ENCODE measurements around the gene NOX5. TPM values are rescaled to one million over a fixed set of nuclear protein-coding genes. Genes with fewer than 3 reads are reported as not detected.

NOX5 gene
- total RNA-seq, 2 experiments from 2014 or later: 0.02 TPM; not detected in 1

DNA sequence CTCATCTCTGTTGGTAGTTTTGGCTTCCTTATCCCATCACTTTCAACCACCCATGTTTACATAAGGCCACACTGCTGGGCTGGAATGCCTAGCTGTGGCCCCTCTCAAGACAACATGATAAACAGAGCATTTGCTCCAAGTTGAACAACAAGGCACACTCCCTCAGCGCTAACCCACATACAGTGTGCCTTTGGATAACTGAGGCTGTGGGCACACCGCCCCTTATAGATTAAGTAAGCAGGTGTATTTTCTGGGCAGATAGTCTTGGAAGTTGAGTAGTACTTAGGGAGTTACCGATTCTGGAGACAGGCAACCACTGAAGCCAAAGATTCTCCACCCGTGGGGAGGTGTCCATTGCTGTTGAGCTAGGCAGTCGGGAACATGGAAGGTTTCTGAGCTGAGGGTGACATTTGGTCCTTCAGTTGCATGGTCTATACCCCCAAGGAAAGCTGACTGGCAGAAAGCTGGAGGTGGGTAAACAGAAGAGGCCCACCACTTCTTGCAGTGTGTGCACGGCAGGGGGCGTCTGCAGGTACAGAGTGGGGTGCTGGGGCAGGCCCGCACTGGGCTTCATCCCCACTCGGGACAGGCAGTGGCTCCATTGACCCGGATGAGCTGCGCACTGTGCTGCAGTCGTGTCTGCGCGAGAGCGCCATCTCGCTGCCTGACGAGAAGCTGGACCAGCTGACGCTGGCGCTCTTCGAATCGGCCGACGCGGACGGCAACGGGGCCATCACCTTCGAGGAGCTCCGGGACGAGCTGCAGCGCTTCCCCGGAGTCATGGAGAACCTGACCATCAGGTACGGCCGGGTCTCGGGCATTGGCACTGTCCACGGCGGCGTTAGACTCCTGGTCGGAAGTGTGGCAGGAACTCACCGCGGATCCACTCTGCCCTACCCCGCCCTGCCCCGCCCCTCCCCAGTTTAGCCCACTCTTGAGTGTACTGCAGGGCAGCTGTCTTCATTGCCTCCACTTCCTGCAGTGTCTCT, 16.8 kb downstream of the NOX5 start:
- peaks cover 10% of the 10 kb centered on the region for H3K4me1 Mint-ChIP-seq (ENCODE audit: low read depth)
- H3K9me3 Mint-ChIP-seq: no peaks in the 10 kb centered on the region
- POLR2A ChIA-PET: no interaction called here
- peak; percentile 61 for DNase-seq
- no peak overlapping the region for H3K27ac Mint-ChIP-seq
- H3K27me3 Mint-ChIP-seq: peaks cover 30% of the 10 kb centered on the region
- intact Hi-C loops (cut with micrococcal nuclease): no loop called here
- H3K36me3 Mint-ChIP-seq: no peaks in the 10 kb centered on the region
- CTCF ChIA-PET: interaction anchor here (0.6 to 1.8 kb wide), 16 partner anchors 9 to 1470 kb away, joined by 3 to 11 read pairs (median 3); partner anchors contain the start of genes GLCE and NOX5
- peak overlapping the region; percentile 8 for H3K4me3 Mint-ChIP-seq

DNA sequence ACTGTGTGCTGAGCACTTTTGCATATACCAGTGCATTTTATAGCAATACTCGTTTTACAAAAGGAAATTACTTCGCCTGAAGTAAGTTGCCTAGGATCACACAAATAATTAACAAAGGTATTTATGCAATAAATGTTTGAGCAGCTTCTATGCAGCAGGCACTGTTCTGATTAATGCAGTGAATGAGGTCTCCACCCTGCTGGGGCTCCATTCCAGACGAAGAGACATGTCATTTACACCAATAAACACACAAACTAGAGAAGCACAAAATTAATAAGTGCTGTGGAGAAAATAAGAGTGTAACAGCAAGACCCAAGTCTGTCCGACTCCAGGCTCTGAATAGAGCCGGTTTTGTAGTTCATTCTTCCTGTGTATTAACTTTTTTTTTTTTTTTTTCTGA, 17.5 kb downstream of the NOX5 start:
- H3K4me3 Mint-ChIP-seq: no peak overlapping the region
- ChIA-PET CTCF (interaction anchor here (0.6 to 1.8 kb wide), 16 partner anchors 9 to 1471 kb away, joined by 3 to 11 read pairs (median 3); partner anchors contain the start of genes GLCE and NOX5), POLR2A (no interaction called here)
- DNase-seq: no peak
- intact Hi-C loops (cut with micrococcal nuclease): no loop called here
- H3K27me3 Mint-ChIP-seq: peaks cover 37% of the 10 kb centered on the region
- no peaks in the 10 kb centered on the region for H3K36me3 Mint-ChIP-seq
- no peak overlapping the region for H3K27ac Mint-ChIP-seq
- H3K4me1 Mint-ChIP-seq (ENCODE audit: low read depth): peaks cover 10% of the 10 kb centered on the region
- no peaks in the 10 kb centered on the region for H3K9me3 Mint-ChIP-seq

DNA sequence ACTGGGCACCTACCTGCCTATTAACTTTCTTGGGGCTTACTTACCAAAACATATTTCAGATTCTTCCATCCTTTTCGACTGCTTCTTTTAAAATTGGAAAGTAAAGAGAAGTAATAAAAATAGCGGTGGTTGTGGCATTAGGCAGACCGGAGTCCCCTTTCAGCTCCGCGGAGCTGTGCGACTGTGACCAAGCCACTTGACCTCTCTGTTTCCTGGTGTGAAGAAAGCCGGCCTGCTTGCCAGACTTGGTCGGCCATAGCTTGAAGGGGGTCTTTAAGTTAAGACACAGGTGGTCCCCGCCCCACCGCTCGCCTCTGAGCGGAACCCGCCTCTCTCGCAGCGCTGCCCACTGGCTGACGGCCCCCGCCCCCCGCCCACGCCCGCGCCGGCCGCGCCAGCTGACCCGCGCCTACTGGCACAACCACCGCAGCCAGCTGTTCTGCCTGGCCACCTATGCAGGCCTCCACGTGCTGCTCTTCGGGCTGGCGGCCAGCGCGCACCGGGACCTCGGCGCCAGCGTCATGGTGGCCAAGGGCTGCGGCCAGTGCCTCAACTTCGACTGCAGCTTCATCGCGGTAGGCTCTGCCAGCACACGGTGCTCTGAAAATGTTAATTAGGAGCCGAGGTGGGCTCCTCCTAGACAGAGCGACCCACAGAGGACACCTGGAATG, 18.3 kb downstream of the NOX5 start:
- intact Hi-C loops (cut with micrococcal nuclease): no loop called here
- CTCF ChIA-PET: interaction anchor here (1.7 to 3.6 kb wide), 2 partner anchors 19 to 26 kb away, joined by 7 to 13 read pairs; no protein-coding TSS in a partner anchor
- H3K9me3 Mint-ChIP-seq: no peaks in the 10 kb centered on the region
- no peak for DNase-seq
- no peak overlapping the region for H3K27ac Mint-ChIP-seq
- H3K27me3 Mint-ChIP-seq: peaks cover 41% of the 10 kb centered on the region
- H3K4me3 Mint-ChIP-seq: no peak overlapping the region
- POLR2A ChIA-PET: no interaction called here
- no peaks in the 10 kb centered on the region for H3K36me3 Mint-ChIP-seq
- peaks cover 10% of the 10 kb centered on the region for H3K4me1 Mint-ChIP-seq (ENCODE audit: low read depth)

DNA sequence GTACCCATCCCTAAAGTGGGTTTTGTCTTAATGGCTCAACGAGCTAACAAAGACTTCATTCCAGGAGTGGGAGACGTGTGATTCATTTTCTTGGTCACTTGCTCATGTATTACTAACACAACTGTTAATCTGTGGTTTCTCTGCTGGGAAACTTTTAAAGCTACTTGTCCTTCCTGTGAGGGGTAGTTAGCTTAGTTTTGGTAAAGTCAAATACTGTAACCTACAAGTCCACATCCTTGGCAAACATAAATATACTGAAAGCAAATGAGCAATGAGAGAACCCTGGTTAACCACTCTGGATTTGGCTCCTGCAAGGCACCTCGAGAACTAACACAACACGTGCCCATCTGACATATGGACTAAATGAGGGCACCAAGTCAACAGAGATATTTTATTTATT, 19.9 kb downstream of the NOX5 start:
- H3K27me3 Mint-ChIP-seq: peaks cover 38% of the 10 kb centered on the region
- no peaks in the 10 kb centered on the region for H3K9me3 Mint-ChIP-seq
- intact Hi-C loops (cut with micrococcal nuclease): no loop called here
- H3K4me3 Mint-ChIP-seq: no peak overlapping the region
- no peaks in the 10 kb centered on the region for H3K36me3 Mint-ChIP-seq
- peaks cover 10% of the 10 kb centered on the region for H3K4me1 Mint-ChIP-seq (ENCODE audit: low read depth)
- POLR2A ChIA-PET: interaction anchor here (0.7 kb wide), 1 partner anchor 419 kb away, joined by 3 read pairs; the partner anchor contains the start of gene RPLP1
- no peak overlapping the region for H3K27ac Mint-ChIP-seq
- CTCF ChIA-PET: interaction anchor here (0.9 to 3.6 kb wide), 3 partner anchors 9 to 434 kb away, joined by 3 to 13 read pairs (median 3); no protein-coding TSS in a partner anchor
- DNase-seq: no peak

DNA sequence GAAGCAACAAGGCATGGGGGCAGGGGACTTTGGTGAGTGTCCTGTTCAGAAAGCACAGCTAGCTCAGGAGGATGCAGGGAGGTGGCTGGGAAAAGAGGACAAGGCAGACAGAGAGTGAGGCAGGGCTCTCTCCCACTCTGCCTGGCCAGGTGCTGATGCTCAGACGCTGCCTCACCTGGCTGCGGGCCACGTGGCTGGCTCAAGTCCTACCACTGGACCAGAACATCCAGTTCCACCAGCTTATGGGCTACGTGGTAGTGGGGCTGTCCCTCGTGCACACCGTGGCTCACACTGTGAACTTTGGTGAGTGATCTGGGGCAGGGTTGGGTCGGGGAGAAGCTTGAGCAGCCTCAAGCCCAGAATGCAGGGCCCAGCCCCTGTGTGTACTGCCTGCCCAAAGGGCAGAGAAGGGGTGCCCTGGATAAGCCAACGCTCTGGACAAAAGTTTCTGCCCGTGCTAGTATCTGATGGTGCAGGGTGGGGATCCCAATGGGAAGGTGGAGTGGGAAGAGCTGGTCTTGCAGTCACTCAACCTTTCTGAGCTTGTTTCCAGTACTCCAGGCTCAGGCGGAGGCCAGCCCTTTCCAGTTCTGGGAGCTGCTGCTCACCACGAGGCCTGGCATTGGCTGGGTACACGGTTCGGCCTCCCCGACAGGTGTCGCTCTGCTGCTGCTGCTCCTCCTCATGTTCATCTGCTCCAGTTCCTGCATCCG, 20.9 kb downstream of the NOX5 start:
- Mint-ChIP-seq H3K9me3 (no peaks in the 10 kb centered on the region), H3K4me3 (no peak overlapping the region), H3K4me1 (ENCODE audit: low read depth) (peaks cover 10% of the 10 kb centered on the region), H3K27me3 (peaks cover 38% of the 10 kb centered on the region), H3K36me3 (no peaks in the 10 kb centered on the region), H3K27ac (no peak overlapping the region)
- DNase-seq: peak; percentile 30
- POLR2A ChIA-PET: interaction anchor here (0.6 kb wide), 1 partner anchor 215 kb away, joined by 4 read pairs; the partner anchor contains the start of gene ANP32A
- CTCF ChIA-PET: interaction anchor here (3.6 kb wide), 1 partner anchor 24 kb away, joined by 13 read pairs; no protein-coding TSS in a partner anchor
- intact Hi-C loops (cut with micrococcal nuclease): no loop called here

DNA sequence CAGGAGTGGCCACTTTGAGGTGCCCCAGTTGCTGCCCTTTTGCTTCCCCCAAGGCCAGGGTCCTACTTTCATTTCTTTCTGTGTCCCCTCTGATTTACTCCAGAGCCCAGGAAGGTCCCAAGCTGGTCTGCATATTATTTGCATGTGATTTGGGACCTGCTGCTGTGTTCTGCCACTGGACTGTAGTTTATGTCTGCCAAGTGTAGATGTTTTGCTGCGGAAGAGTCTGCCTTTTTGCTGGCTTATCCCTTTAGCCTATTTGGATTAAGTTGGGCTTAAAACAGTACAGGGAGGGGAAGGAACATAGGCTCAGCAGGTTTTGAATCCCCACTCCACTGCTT, 21.4 kb downstream of the NOX5 start:
- H3K27me3 Mint-ChIP-seq: peaks cover 38% of the 10 kb centered on the region
- no peak overlapping the region for H3K27ac Mint-ChIP-seq
- H3K4me3 Mint-ChIP-seq: no peak overlapping the region
- peaks cover 10% of the 10 kb centered on the region for H3K4me1 Mint-ChIP-seq (ENCODE audit: low read depth)
- ChIA-PET CTCF (interaction anchor here (3.6 kb wide), 1 partner anchor 23 kb away, joined by 13 read pairs; no protein-coding TSS in a partner anchor), POLR2A (no interaction called here)
- no peaks in the 10 kb centered on the region for H3K9me3 Mint-ChIP-seq
- H3K36me3 Mint-ChIP-seq: no peaks in the 10 kb centered on the region
- intact Hi-C loops (cut with micrococcal nuclease): no loop called here
- DNase-seq: no peak

DNA sequence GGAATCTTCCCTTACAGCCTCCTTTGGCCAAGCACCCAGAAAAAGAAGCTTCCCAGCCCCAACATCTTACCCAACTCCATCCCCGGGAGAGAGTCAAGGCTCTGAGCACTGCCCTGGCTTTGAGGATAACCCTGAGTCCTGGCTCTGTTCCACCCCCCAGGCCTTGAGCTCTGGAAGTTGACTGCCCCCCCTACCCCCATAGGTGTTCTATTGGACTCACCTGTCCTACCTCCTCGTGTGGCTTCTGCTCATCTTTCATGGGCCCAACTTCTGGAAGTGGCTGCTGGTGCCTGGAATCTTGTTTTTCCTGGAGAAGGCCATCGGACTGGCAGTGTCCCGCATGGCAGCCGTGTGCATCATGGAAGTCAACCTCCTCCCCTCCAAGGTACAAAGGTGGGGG, 22.3 kb downstream of the NOX5 start:
- CTCF ChIA-PET: no interaction called here
- POLR2A ChIA-PET: no interaction called here
- no peak overlapping the region for H3K4me3 Mint-ChIP-seq
- no peak for DNase-seq
- H3K27ac Mint-ChIP-seq: no peak overlapping the region
- intact Hi-C loops (cut with micrococcal nuclease): no loop called here
- no peaks in the 10 kb centered on the region for H3K9me3 Mint-ChIP-seq
- H3K4me1 Mint-ChIP-seq (ENCODE audit: low read depth): peaks cover 9% of the 10 kb centered on the region
- H3K27me3 Mint-ChIP-seq: peaks cover 30% of the 10 kb centered on the region
- no peaks in the 10 kb centered on the region for H3K36me3 Mint-ChIP-seq

DNA sequence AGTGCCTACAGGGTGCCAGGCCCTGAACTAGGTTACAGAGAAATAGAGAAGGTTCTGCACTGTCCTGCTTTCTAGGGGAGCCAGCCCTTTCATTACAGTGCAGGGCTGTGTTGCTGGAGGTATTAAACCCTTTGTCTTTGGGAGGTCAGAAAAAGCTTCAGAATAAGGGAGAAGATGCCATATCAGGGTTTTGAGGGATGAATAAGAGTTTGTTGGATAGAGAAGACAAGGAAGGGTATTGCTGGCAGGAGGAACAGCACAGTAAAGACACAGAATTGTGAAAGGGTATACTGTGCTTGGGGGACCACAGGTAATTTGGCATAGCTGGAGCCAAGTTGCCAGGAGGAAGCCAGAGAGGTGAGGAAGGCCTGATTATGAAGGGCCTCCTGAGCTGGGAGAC, 23.0 kb downstream of the NOX5 start:
- no peaks in the 10 kb centered on the region for H3K9me3 Mint-ChIP-seq
- ChIA-PET POLR2A (no interaction called here), CTCF (interaction anchor here (0.6 kb wide), 1 partner anchor 22 kb away, joined by 3 read pairs; no protein-coding TSS in a partner anchor)
- no peak overlapping the region for H3K27ac Mint-ChIP-seq
- intact Hi-C loops (cut with micrococcal nuclease): no loop called here
- H3K4me1 Mint-ChIP-seq (ENCODE audit: low read depth): peaks cover 7% of the 10 kb centered on the region
- H3K4me3 Mint-ChIP-seq: no peak overlapping the region
- DNase-seq: no peak
- H3K27me3 Mint-ChIP-seq: peaks cover 27% of the 10 kb centered on the region
- H3K36me3 Mint-ChIP-seq: no peaks in the 10 kb centered on the region

DNA sequence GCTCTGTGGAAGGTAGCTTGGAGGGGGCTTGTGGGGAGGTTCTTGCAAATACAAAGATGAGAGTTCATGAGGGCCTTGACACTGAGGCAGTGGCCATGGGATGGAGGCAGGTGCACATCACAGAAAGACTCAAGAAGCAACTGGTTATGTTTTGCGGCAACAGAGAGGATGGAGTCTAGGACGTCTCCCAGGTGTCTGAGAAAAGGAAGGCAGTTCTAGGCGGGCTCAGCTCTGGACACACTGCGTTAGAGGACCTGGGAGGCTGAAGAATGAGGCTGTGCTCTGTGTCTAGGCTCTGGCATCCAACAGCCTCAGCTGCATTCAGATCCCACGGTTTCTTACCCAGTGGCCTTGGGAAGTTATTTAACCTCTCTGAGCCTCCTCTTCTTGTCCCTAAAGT, 23.5 kb downstream of the NOX5 start:
- H3K4me3 Mint-ChIP-seq: no peak overlapping the region
- intact Hi-C loops (cut with micrococcal nuclease): no loop called here
- H3K4me1 Mint-ChIP-seq (ENCODE audit: low read depth): peaks cover 7% of the 10 kb centered on the region
- peaks cover 25% of the 10 kb centered on the region for H3K27me3 Mint-ChIP-seq
- no peaks in the 10 kb centered on the region for H3K9me3 Mint-ChIP-seq
- ChIA-PET CTCF (interaction anchor here (0.6 kb wide), 1 partner anchor 21 kb away, joined by 3 read pairs; no protein-coding TSS in a partner anchor), POLR2A (no interaction called here)
- H3K36me3 Mint-ChIP-seq: no peaks in the 10 kb centered on the region
- H3K27ac Mint-ChIP-seq: no peak overlapping the region
- DNase-seq: no peak

DNA sequence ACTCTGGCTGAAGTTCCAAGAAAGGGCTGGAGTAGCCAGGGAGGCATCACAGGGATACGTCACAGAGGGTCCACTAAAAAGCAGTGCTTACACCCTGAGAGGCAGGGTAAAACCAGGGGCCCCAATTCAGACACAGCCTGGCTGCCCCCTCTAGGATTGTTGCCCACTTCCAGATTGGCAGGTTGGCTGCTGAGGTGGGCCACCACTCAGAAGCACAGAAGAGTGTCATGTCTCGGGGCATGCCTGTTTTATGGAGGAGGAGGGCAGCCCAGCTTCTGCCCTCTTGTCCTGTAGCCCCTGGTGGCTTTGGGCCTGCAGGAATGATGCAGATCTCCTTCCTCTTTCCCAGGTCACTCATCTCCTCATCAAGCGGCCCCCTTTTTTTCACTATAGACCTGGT, 24.0 kb downstream of the NOX5 start:
- ChIA-PET POLR2A (no interaction called here), CTCF (no interaction called here)
- no peak overlapping the region for H3K4me3 Mint-ChIP-seq
- no peak for DNase-seq
- peaks cover 7% of the 10 kb centered on the region for H3K4me1 Mint-ChIP-seq (ENCODE audit: low read depth)
- intact Hi-C loops (cut with micrococcal nuclease): no loop called here
- H3K27me3 Mint-ChIP-seq: peaks cover 25% of the 10 kb centered on the region
- H3K9me3 Mint-ChIP-seq: no peaks in the 10 kb centered on the region
- no peaks in the 10 kb centered on the region for H3K36me3 Mint-ChIP-seq
- H3K27ac Mint-ChIP-seq: no peak overlapping the region

DNA sequence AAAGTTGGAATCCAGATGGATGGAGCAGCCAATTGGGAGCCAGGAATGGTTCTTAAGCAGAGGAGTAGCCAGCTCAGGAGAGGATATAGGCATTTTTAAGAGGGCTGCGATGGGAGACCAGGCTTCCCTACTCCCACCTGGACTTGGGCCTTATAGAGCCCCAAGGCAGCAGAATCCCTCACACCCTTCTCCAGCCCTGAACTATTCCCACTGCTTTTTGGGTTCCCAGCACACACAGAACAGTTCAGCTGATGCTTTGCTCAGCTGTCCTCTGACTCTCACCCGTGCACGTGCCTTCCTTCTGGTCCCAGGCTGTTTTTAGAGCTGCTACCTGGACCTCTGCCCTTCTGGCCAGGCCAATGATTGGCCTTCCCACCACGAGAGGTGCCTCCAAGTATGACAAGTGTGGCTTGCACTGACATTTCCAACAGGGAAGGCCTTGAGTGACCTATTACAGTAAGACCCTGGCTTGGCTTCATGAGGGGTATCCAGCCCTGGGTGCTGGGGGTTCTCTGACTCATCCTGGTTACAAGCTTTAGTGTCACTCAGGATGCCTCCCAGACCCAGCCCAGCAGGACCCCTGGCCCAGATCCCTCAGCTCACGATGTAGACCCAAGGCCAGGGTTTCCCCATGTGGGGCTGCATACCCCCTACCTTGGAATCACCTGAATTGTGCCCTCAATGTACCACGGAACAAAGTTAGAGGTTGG, 25.2 kb downstream of the NOX5 start:
- CTCF ChIA-PET: interaction anchor here (0.8 to 2.0 kb wide), 2 partner anchors 8 to 19 kb away, joined by 3 to 8 read pairs; no protein-coding TSS in a partner anchor
- H3K9me3 Mint-ChIP-seq: no peaks in the 10 kb centered on the region
- no peak for DNase-seq
- no peak overlapping the region for H3K27ac Mint-ChIP-seq
- intact Hi-C loops (cut with micrococcal nuclease): no loop called here
- no peaks in the 10 kb centered on the region for H3K36me3 Mint-ChIP-seq
- peaks cover 23% of the 10 kb centered on the region for H3K27me3 Mint-ChIP-seq
- H3K4me3 Mint-ChIP-seq: no peak overlapping the region
- POLR2A ChIA-PET: no interaction called here
- peaks cover 2% of the 10 kb centered on the region for H3K4me1 Mint-ChIP-seq (ENCODE audit: low read depth)
